Naive thymus-derived CD8-positive, alpha-beta T cell (primary cell): ENCODE results near the gene CELF5. TPM values are rescaled to one million over a fixed set of nuclear protein-coding genes. Genes with fewer than 3 reads are reported as not detected.
"Not testable (repeated sequence)": the region's sequence is repeated elsewhere in the genome, so short reads cannot be mapped to it uniquely, and the experiment has no call there.

Experiments used
- ATAC-seq, 2 donors: fragments of 150-1000 bp; cut with Tn5 transposase in 1 of 2; sonication (Bioruptor Pico), chemical (Tn5 transposase) in 1 of 2; 1 replicate in 1 of 2; 2 replicates in 1 of 2; pipeline ENCODE4 v1.10.0; 2021; ENCODE audit warnings: mild to moderate bottlenecking in 2 of 2, moderate library complexity in 2 of 2
- POLR2A ChIA-PET: fragments of 350-600 bp; sonication (Branson Sonifier 250); formaldehyde crosslinking; loops from one replicate; lab custom pipeline; 2021; ENCODE audit warnings: antibody characterized with exemption; lab: Charles Lee
- DNase-seq, 10 donors: peaks; one replicate each; pipeline versions ENCODE4 v3.0.0 to v3.0.0-alpha.2; 2020 to 2022
- H3K27ac Mint-ChIP-seq, 10 donors: one replicate each; pipeline ENCODE4 v1.8.0; 2020 to 2022; ENCODE audit warnings: mild to moderate bottlenecking in 10 of 10, mixed read lengths in 10 of 10, moderate library complexity in 4 of 10, inconsistent platforms in 1 of 10
- H3K27me3 Mint-ChIP-seq, 5 donors: one replicate each; pipeline ENCODE4 v1.8.0; 2021 to 2022; ENCODE audit warnings: mixed read lengths in 5 of 5
- H3K36me3 Mint-ChIP-seq, 3 donors: one replicate each; pipeline ENCODE4 v1.8.0; 2020 to 2022; ENCODE audit warnings: mixed read lengths in 3 of 3, mild to moderate bottlenecking in 2 of 3, inconsistent platforms in 1 of 3
- H3K4me1 Mint-ChIP-seq, 4 donors: one replicate each; pipeline ENCODE4 v1.8.0; 2021 to 2022; ENCODE audit warnings: mixed read lengths in 4 of 4
- H3K4me3 Mint-ChIP-seq, 10 donors: one replicate each; pipeline ENCODE4 v1.8.0; 2020 to 2022; ENCODE audit warnings: mild to moderate bottlenecking in 10 of 10, mixed read lengths in 10 of 10, moderate library complexity in 6 of 10, inconsistent platforms in 1 of 10
- H3K9me3 Mint-ChIP-seq, 9 donors: one replicate each; pipeline ENCODE4 v1.8.0; 2020 to 2022; ENCODE audit warnings: mixed read lengths in 9 of 9, mild to moderate bottlenecking in 3 of 9, inconsistent platforms in 1 of 9, moderate library complexity in 1 of 9
- polyA plus RNA-seq, 3 donors: library from polyadenylated mRNA; unstranded; fragments of 300-500 nt; fragmentation: Illumina TruSeq; gene quantifications; one replicate each; pipeline ENCODE4 v1.2.3, GENCODE V29; 2021
- total RNA-seq, 8 experiments: library from RNA in 2 of 8; stranded (reverse) in 2 of 8; gene quantifications; one replicate each; pipeline ENCODE4 v1.2.3 and lab custom pipeline; 2021 to 2026

CELF5 gene
- total and polyA plus RNA-seq, 5 experiments from 2014 or later = 0.23 to 0.41 TPM; not detected in 3

- DNase-seq = no peak
- H3K4me1 Mint-ChIP-seq = peaks cover 3 to 16% (median 12%) of the 10 kb centered on the region in 4 donors
- peaks cover 0 to 13% (median 6%) of the 10 kb centered on the region in 5 donors for H3K27me3 Mint-ChIP-seq
- POLR2A ChIA-PET = no interaction called here
- H3K9me3 Mint-ChIP-seq = peaks cover 0 to 2% (median 0%) of the 10 kb centered on the region in 9 donors
- no peak overlapping the region for H3K27ac Mint-ChIP-seq
- no peaks in the 10 kb centered on the region for H3K36me3 Mint-ChIP-seq
- H3K4me3 Mint-ChIP-seq = no peak overlapping the region
- no peak for ATAC-seq
These were observed 58.8 kb downstream of the CELF5 start for GRCh38 chr19:3283246-3283751.

- Mint-ChIP-seq H3K27ac (peak overlapping the region in 3 of 10 donors; percentile 24 to 67 (median 56)), H3K4me1 (peaks cover 3 to 16% (median 12%) of the 10 kb centered on the region in 4 donors), H3K36me3 (no peaks in the 10 kb centered on the region), H3K9me3 (peaks cover 0 to 2% (median 0%) of the 10 kb centered on the region in 9 donors), H3K4me3 (peak overlapping the region in 9 of 10 donors; percentile 19 to 66 (median 42)), H3K27me3 (peaks cover 0 to 14% (median 10%) of the 10 kb centered on the region in 5 donors)
- DNase-seq (no peak), ATAC-seq (no peak)
- POLR2A ChIA-PET = interaction anchor here (2.0 kb wide), 1 partner anchor 8 kb away, joined by 10 read pairs; no protein-coding TSS in a partner anchor
These were observed 59.6 kb downstream of the CELF5 start for GRCh38 chr19:3283886-3284657.

GRCh38 chr19:3284759-3285646 is 60.5 kb downstream of the CELF5 start:
- peak overlapping the region; percentile 31 to 78 (median 56) for H3K4me3 Mint-ChIP-seq
- H3K9me3 Mint-ChIP-seq = peaks cover 0 to 2% (median 0%) of the 10 kb centered on the region in 9 donors
- DNase-seq = peak; percentile 43 to 84 (median 72)
- H3K27me3 Mint-ChIP-seq = peaks cover 0 to 14% (median 12%) of the 10 kb centered on the region in 5 donors
- peaks cover 3 to 18% (median 12%) of the 10 kb centered on the region in 4 donors for H3K4me1 Mint-ChIP-seq
- H3K36me3 Mint-ChIP-seq = no peaks in the 10 kb centered on the region
- ATAC-seq = peak; percentile 65 to 78
- POLR2A ChIA-PET = interaction anchor here (0.5 to 2.0 kb wide), 2 partner anchors 8 to 9 kb away, joined by 4 to 10 read pairs; no protein-coding TSS in a partner anchor
- H3K27ac Mint-ChIP-seq = peak overlapping the region in 8 of 10 donors; percentile 8 to 89 (median 54)

GRCh38 chr19:3285647-3286176 is 61.3 kb downstream of the CELF5 start:
- POLR2A ChIA-PET = interaction anchor here (2.0 kb wide), 1 partner anchor 10 kb away, joined by 10 read pairs; no protein-coding TSS in a partner anchor
- Mint-ChIP-seq H3K4me1 (peaks cover 3 to 18% (median 12%) of the 10 kb centered on the region in 4 donors), H3K36me3 (no peaks in the 10 kb centered on the region), H3K9me3 (peaks cover 0 to 2% (median 0%) of the 10 kb centered on the region in 9 donors), H3K27ac (no peak overlapping the region), H3K27me3 (peaks cover 0 to 15% (median 12%) of the 10 kb centered on the region in 5 donors), H3K4me3 (peak overlapping the region in 3 of 10 donors; percentile 38 to 63 (median 55))
- ATAC-seq (peak; percentile 38 to 43), DNase-seq (peak; percentile 21 to 75 (median 53))

GRCh38 chr19:3287814-3288213 is 63.4 kb downstream of the CELF5 start:
- Mint-ChIP-seq H3K9me3 (peaks cover 0 to 2% (median 0%) of the 10 kb centered on the region in 9 donors), H3K4me3 (peak overlapping the region in 1 of 10 donors; percentile 28), H3K27me3 (peaks cover 0 to 22% (median 12%) of the 10 kb centered on the region in 5 donors), H3K27ac (no peak overlapping the region), H3K36me3 (no peaks in the 10 kb centered on the region), H3K4me1 (peaks cover 3 to 18% (median 12%) of the 10 kb centered on the region in 4 donors)
- no peak for ATAC-seq
- POLR2A ChIA-PET = no interaction called here
- no peak for DNase-seq

GRCh38 chr19:3288437-3288836 is 64.0 kb downstream of the CELF5 start:
- H3K4me3 Mint-ChIP-seq, H3K36me3 Mint-ChIP-seq, DNase-seq, H3K9me3 Mint-ChIP-seq, ATAC-seq: not testable (repeated sequence)
- H3K27ac Mint-ChIP-seq = peak overlapping the region in 2 of 10 donors; percentile 29 to 37
- POLR2A ChIA-PET = interaction anchor here (0.8 kb wide), 1 partner anchor 55 kb away, joined by 3 read pairs; no protein-coding TSS in a partner anchor
- H3K27me3 Mint-ChIP-seq = peaks cover 0 to 25% (median 12%) of the 10 kb centered on the region in 5 donors
- H3K4me1 Mint-ChIP-seq = peaks cover 3 to 18% (median 12%) of the 10 kb centered on the region in 4 donors

GRCh38 chr19:3289971-3290569 is 65.6 kb downstream of the CELF5 start:
- H3K4me1 Mint-ChIP-seq = peaks cover 1 to 8% (median 3%) of the 10 kb centered on the region in 4 donors
- ATAC-seq = no peak
- no peak for DNase-seq
- peaks cover 0 to 2% (median 0%) of the 10 kb centered on the region in 9 donors for H3K9me3 Mint-ChIP-seq
- peaks cover 0 to 25% (median 12%) of the 10 kb centered on the region in 5 donors for H3K27me3 Mint-ChIP-seq
- POLR2A ChIA-PET = no interaction called here
- no peaks in the 10 kb centered on the region for H3K36me3 Mint-ChIP-seq
- no peak overlapping the region for H3K4me3 Mint-ChIP-seq
- H3K27ac Mint-ChIP-seq = no peak overlapping the region

- H3K27ac Mint-ChIP-seq, POLR2A ChIA-PET, H3K36me3 Mint-ChIP-seq, ATAC-seq, H3K4me3 Mint-ChIP-seq, H3K9me3 Mint-ChIP-seq, H3K4me1 Mint-ChIP-seq, DNase-seq: not testable (repeated sequence)
- peaks cover 0 to 25% (median 12%) of the 10 kb centered on the region in 5 donors for H3K27me3 Mint-ChIP-seq
These were observed 66.4 kb downstream of the CELF5 start for GRCh38 chr19:3290858-3291257.

GRCh38 chr19:3291644-3292043 is 67.2 kb downstream of the CELF5 start:
- Mint-ChIP-seq H3K27ac (no peak overlapping the region), H3K27me3 (peaks cover 0 to 25% (median 15%) of the 10 kb centered on the region in 5 donors), H3K4me1 (peaks cover 0 to 2% (median under 1%) of the 10 kb centered on the region in 4 donors), H3K9me3 (no peaks in the 10 kb centered on the region), H3K4me3 (no peak overlapping the region), H3K36me3 (no peaks in the 10 kb centered on the region)
- POLR2A ChIA-PET = no interaction called here
- DNase-seq (no peak), ATAC-seq (no peak)

- no peak overlapping the region for H3K27ac Mint-ChIP-seq
- H3K4me1 Mint-ChIP-seq = peaks cover 0 to 2% (median under 1%) of the 10 kb centered on the region in 4 donors
- ATAC-seq = no peak
- DNase-seq = no peak
- no peaks in the 10 kb centered on the region for H3K9me3 Mint-ChIP-seq
- no peaks in the 10 kb centered on the region for H3K36me3 Mint-ChIP-seq
- peaks cover 0 to 24% (median 12%) of the 10 kb centered on the region in 5 donors for H3K27me3 Mint-ChIP-seq
- no peak overlapping the region for H3K4me3 Mint-ChIP-seq
- POLR2A ChIA-PET = interaction anchor here (0.7 kb wide), 1 partner anchor 8 kb away, joined by 4 read pairs; no protein-coding TSS in a partner anchor
These were observed 68.6 kb downstream of the CELF5 start for GRCh38 chr19:3292958-3293529.

GRCh38 chr19:3293560-3293959 is 69.1 kb downstream of the CELF5 start:
- ATAC-seq (no peak), DNase-seq (no peak)
- Mint-ChIP-seq H3K27ac (no peak overlapping the region), H3K27me3 (peaks cover 0 to 26% (median 12%) of the 10 kb centered on the region in 5 donors), H3K9me3 (peaks cover 0 to 3% (median 0%) of the 10 kb centered on the region in 9 donors), H3K4me1 (peaks cover 0 to 2% (median under 1%) of the 10 kb centered on the region in 4 donors), H3K4me3 (no peak overlapping the region), H3K36me3 (no peaks in the 10 kb centered on the region)
- POLR2A ChIA-PET = interaction anchor here (0.7 kb wide), 1 partner anchor 9 kb away, joined by 4 read pairs; no protein-coding TSS in a partner anchor
